Measurements from ENCODE around the gene MORC2. TPM values are rescaled to one million over a fixed set of nuclear protein-coding genes. Genes with fewer than 3 reads are reported as not detected.

The MORC2 gene
- total and polyA plus RNA-seq, 2 of the 13 experiments (the other 11 are each of a cell fraction or from before 2014, with no cell fraction given): 11.9 to 18.3 TPM

GRCh38 chr22:30902496-30903357, 65.8 kb downstream of the MORC2 start:
- BruUV-seq (replicated peaks): no TSS peak
- 92% methylated on average over 16 of the region's 16 CpGs for WGBS (ENCODE audit: low lambda C conversion rate)
- H3K36me3 ChIP-seq (replicated peaks in 1 of 2; ENCODE audit: control insufficient read depth in 1 of 2, insufficient read depth in 2 of 2, low read length in 2 of 2): peaks cover 6 to 14% of the 10 kb centered on the region in 2 experiments; a peak in 2 of 5 replicates
- H2AFZ ChIP-seq (ENCODE audit: low read length): no peak overlapping the region
- FAIRE-seq (no peak), DNase-seq (ENCODE audit: low spot score) (no peak), ATAC-seq (no peak)
- H3K27me3 ChIP-seq (ENCODE audit: control insufficient read depth in 1 of 2, insufficient read depth in 2 of 2, low read length in 2 of 2): no peaks in the 10 kb centered on the region
- ChIA-PET POLR2A (no interaction called here), CTCF (ENCODE audit: low intra/inter-chr PET ratio, low total read pairs) (no interaction called here)
- H3K79me2 ChIP-seq (ENCODE audit: insufficient read depth, low read length): no peaks in the 10 kb centered on the region
- H3K4me1 ChIP-seq (ENCODE audit: insufficient read depth, low read length): no peaks in the 10 kb centered on the region
- in situ Hi-C loops (cut with HindIII; ENCODE audit: extremely low pct_ligation_motif_present, low pct_unique_long_range_greater_than_20kb) (no loop called here), intact Hi-C loops (cut with micrococcal nuclease; ENCODE audit: unreplicated experiment) (no loop called here)
- H3K27ac ChIP-seq (ENCODE audit: extremely low read length, insufficient read depth, low read length): no peak overlapping the region
- peak; percentile 29; the same call in 1 of the 2 replicates for TF ChIP-seq MNT (IDR thresholded peaks at IDR 0.05)
- TF ChIP-seq E2F5 (CRISPR knock-in tag; conservative IDR thresholded peaks at IDR 0.05): no peak
- no peak for TF ChIP-seq ZNF274 (CRISPR knock-in tag; IDR thresholded peaks at IDR 0.05)
- no peak overlapping the region for H3K4me2 ChIP-seq (ENCODE audit: low read depth, low read length)
- no peaks in the 10 kb centered on the region for H3K9me3 ChIP-seq (ENCODE audit: low read length)
- H3K4me3 ChIP-seq (replicated peaks in 1 of 3; ENCODE audit: insufficient read depth in 1 of 3, low read depth in 2 of 3, low read length in 3 of 3): no peak overlapping the region
- no peak overlapping the region for H3K9ac ChIP-seq (ENCODE audit: insufficient read depth, low read depth, low read length)
- no peaks in the 10 kb centered on the region for H4K20me1 ChIP-seq (ENCODE audit: insufficient read depth, low read length)

GRCh38 chr22:30894371-30894740, 74.2 kb downstream of the MORC2 start:
- H3K9ac ChIP-seq (ENCODE audit: insufficient read depth, low read depth, low read length): no peak overlapping the region
- no peak overlapping the region for H3K27ac ChIP-seq (ENCODE audit: extremely low read length, insufficient read depth, low read length)
- no peaks in the 10 kb centered on the region for H3K9me3 ChIP-seq (ENCODE audit: low read length)
- 87% methylated on average over 3 of the region's 3 CpGs for WGBS (ENCODE audit: low lambda C conversion rate)
- H3K4me2 ChIP-seq (ENCODE audit: low read depth, low read length): no peak overlapping the region
- intact Hi-C loops (cut with micrococcal nuclease; ENCODE audit: unreplicated experiment) (no loop called here), in situ Hi-C loops (cut with HindIII; ENCODE audit: extremely low pct_ligation_motif_present, low pct_unique_long_range_greater_than_20kb) (loop anchor here (10.0 kb wide), 1 partner anchor 130 kb away; no protein-coding TSS in a partner anchor)
- ATAC-seq (no peak), FAIRE-seq (no peak), DNase-seq (ENCODE audit: low spot score) (no peak)
- H3K4me1 ChIP-seq (ENCODE audit: insufficient read depth, low read length): peaks cover 8% of the 10 kb centered on the region
- ChIA-PET CTCF (ENCODE audit: low intra/inter-chr PET ratio, low total read pairs) (no interaction called here), POLR2A (no interaction called here)
- H2AFZ ChIP-seq (ENCODE audit: low read length): no peak overlapping the region
- H3K36me3 ChIP-seq (replicated peaks in 1 of 2; ENCODE audit: control insufficient read depth in 1 of 2, insufficient read depth in 2 of 2, low read length in 2 of 2): peaks cover 7 to 9% of the 10 kb centered on the region in 2 experiments; a peak in 4 of 5 replicates
- H3K27me3 ChIP-seq (ENCODE audit: control insufficient read depth in 1 of 2, insufficient read depth in 2 of 2, low read length in 2 of 2): no peaks in the 10 kb centered on the region
- BruUV-seq (replicated peaks): no TSS peak
- no peaks in the 10 kb centered on the region for H4K20me1 ChIP-seq (ENCODE audit: insufficient read depth, low read length)
- no peak overlapping the region for H3K4me3 ChIP-seq (replicated peaks in 1 of 3; ENCODE audit: insufficient read depth in 1 of 3, low read depth in 2 of 3, low read length in 3 of 3)
- H3K79me2 ChIP-seq (ENCODE audit: insufficient read depth, low read length): no peaks in the 10 kb centered on the region
- TF ChIP-seq ZNF264 (CRISPR knock-in tag; IDR thresholded peaks at IDR 0.05) (no peak), CHD4 (IDR thresholded peaks at IDR 0.05; ENCODE audit: borderline replicate concordance, low read length) (no peak), PLSCR1 (CRISPR knock-in tag; IDR thresholded peaks at IDR 0.05; ENCODE audit: borderline replicate concordance) (no peak), CREM (IDR thresholded peaks at IDR 0.05) (no peak), CREM (CRISPR knock-in tag; IDR thresholded peaks at IDR 0.05) (no peak), ZNF780A (CRISPR knock-in tag; IDR thresholded peaks at IDR 0.05) (no peak), HOXD1 (CRISPR knock-in tag; IDR thresholded peaks at IDR 0.05) (no peak), ZNF253 (CRISPR knock-in tag; IDR thresholded peaks at IDR 0.05; ENCODE audit: borderline replicate concordance) (no peak), DMAP1 (CRISPR knock-in tag; IDR thresholded peaks at IDR 0.05) (no peak), SPEN (CRISPR knock-in tag; IDR thresholded peaks at IDR 0.05; ENCODE audit: low read depth) (no peak), ONECUT2 (CRISPR knock-in tag; IDR thresholded peaks at IDR 0.05) (no peak), MIXL1 (CRISPR knock-in tag; IDR thresholded peaks at IDR 0.05) (no peak)

Data from HepG2 (cell line).